ENCODE measurements around the gene MDH1B. TPM values are rescaled to one million over a fixed set of nuclear protein-coding genes. Genes with fewer than 3 reads are reported as not detected.
A peak's percentile ranks its signal among the peaks of the same experiment; 100 is the strongest.

MDH1B gene
- polyA plus RNA-seq, 1 donor from 2014 or later: 11.7 TPM

- H2AFZ ChIP-seq (ENCODE audit: low read depth, low read length): no peak overlapping the region
- H3F3A ChIP-seq (ENCODE audit: insufficient read depth, low read length, poor library complexity, severe bottlenecking): no peaks in the 10 kb centered on the region
- peaks cover 4% of the 10 kb centered on the region for H3K36me3 ChIP-seq (ENCODE audit: insufficient read depth, low read length)
- no peak overlapping the region for H3K4me2 ChIP-seq (ENCODE audit: low read length)
- no peak overlapping the region for H3K9ac ChIP-seq (ENCODE audit: low read length)
- no peaks in the 10 kb centered on the region for H4K20me1 ChIP-seq (ENCODE audit: insufficient read depth)
- H3K27me3 ChIP-seq (ENCODE audit: insufficient read depth, low read depth, low read length): no peaks in the 10 kb centered on the region
- no peak overlapping the region for H3K4me3 ChIP-seq (ENCODE audit: low read length)
- no peaks in the 10 kb centered on the region for H3K9me2 ChIP-seq (ENCODE audit: insufficient read depth, low read length)
- H3K27ac ChIP-seq (ENCODE audit: low read length): no peak overlapping the region
- TF ChIP-seq, protein P1, sequence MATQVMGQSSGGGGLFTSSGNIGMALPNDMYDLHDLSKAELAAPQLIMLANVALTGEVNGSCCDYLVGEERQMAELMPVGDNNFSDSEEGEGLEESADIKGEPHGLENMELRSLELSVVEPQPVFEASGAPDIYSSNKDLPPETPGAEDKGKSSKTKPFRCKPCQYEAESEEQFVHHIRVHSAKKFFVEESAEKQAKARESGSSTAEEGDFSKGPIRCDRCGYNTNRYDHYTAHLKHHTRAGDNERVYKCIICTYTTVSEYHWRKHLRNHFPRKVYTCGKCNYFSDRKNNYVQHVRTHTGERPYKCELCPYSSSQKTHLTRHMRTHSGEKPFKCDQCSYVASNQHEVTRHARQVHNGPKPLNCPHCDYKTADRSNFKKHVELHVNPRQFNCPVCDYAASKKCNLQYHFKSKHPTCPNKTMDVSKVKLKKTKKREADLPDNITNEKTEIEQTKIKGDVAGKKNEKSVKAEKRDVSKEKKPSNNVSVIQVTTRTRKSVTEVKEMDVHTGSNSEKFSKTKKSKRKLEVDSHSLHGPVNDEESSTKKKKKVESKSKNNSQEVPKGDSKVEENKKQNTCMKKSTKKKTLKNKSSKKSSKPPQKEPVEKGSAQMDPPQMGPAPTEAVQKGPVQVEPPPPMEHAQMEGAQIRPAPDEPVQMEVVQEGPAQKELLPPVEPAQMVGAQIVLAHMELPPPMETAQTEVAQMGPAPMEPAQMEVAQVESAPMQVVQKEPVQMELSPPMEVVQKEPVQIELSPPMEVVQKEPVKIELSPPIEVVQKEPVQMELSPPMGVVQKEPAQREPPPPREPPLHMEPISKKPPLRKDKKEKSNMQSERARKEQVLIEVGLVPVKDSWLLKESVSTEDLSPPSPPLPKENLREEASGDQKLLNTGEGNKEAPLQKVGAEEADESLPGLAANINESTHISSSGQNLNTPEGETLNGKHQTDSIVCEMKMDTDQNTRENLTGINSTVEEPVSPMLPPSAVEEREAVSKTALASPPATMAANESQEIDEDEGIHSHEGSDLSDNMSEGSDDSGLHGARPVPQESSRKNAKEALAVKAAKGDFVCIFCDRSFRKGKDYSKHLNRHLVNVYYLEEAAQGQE (IDR thresholded peaks at IDR 0.05; ENCODE audit: borderline replicate concordance): no peak
- TF ChIP-seq TAF1 (IDR thresholded peaks at IDR 0.05; ENCODE audit: low read depth) (no peak), POLR2AphosphoS5 (IDR thresholded peaks at IDR 0.05) (no peak), RAD21 (conservative IDR thresholded peaks at IDR 0.05) (no peak), MXI1 (conservative IDR thresholded peaks at IDR 0.05; ENCODE audit: poor library complexity, severe bottlenecking) (no peak), EZH2 (IDR thresholded peaks at IDR 0.05; ENCODE audit: borderline replicate concordance, insufficient read depth, low read length, poor library complexity, severe bottlenecking) (no peak), SMC3 (conservative IDR thresholded peaks at IDR 0.05; ENCODE audit: poor library complexity) (no peak), EP300 (conservative IDR thresholded peaks at IDR 0.05; ENCODE audit: poor library complexity, severe bottlenecking) (no peak)
- TF ChIP-seq, protein P2, sequence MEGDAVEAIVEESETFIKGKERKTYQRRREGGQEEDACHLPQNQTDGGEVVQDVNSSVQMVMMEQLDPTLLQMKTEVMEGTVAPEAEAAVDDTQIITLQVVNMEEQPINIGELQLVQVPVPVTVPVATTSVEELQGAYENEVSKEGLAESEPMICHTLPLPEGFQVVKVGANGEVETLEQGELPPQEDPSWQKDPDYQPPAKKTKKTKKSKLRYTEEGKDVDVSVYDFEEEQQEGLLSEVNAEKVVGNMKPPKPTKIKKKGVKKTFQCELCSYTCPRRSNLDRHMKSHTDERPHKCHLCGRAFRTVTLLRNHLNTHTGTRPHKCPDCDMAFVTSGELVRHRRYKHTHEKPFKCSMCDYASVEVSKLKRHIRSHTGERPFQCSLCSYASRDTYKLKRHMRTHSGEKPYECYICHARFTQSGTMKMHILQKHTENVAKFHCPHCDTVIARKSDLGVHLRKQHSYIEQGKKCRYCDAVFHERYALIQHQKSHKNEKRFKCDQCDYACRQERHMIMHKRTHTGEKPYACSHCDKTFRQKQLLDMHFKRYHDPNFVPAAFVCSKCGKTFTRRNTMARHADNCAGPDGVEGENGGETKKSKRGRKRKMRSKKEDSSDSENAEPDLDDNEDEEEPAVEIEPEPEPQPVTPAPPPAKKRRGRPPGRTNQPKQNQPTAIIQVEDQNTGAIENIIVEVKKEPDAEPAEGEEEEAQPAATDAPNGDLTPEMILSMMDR (IDR thresholded peaks at IDR 0.05; ENCODE audit: poor library complexity, severe bottlenecking): no peak
- H3K79me2 ChIP-seq (replicated peaks; ENCODE audit: insufficient read depth, low read length): peaks cover 12% of the 10 kb centered on the region
- no peaks in the 10 kb centered on the region for H3K9me3 ChIP-seq (ENCODE audit: low read length)
These were observed 9.7 kb upstream of the MDH1B start for GRCh38 chr2:206774871-206775270.

GRCh38 chr2:206766057-206766930, 1.2 kb upstream of the MDH1B start:
- H2AFZ ChIP-seq (ENCODE audit: low read depth, low read length): peak overlapping the region; percentile 89

More at GRCh38 chr2:206766057-206766930, 1.2 kb upstream of the MDH1B start:
- Histone ChIP-seq H3K27me3 (ENCODE audit: insufficient read depth, low read depth, low read length) (no peaks in the 10 kb centered on the region), H3K27ac (ENCODE audit: low read length) (peak overlapping the region; percentile 86), H3K9ac (ENCODE audit: low read length) (peak overlapping the region; percentile 79), H3F3A (ENCODE audit: insufficient read depth, low read length, poor library complexity, severe bottlenecking) (no peaks in the 10 kb centered on the region), H3K36me3 (ENCODE audit: insufficient read depth, low read length) (peaks cover 6% of the 10 kb centered on the region), H4K20me1 (ENCODE audit: insufficient read depth) (no peaks in the 10 kb centered on the region), H3K79me2 (replicated peaks; ENCODE audit: insufficient read depth, low read length) (peaks cover 25% of the 10 kb centered on the region), H3K9me2 (ENCODE audit: insufficient read depth, low read length) (no peaks in the 10 kb centered on the region), H3K4me3 (ENCODE audit: low read length) (peak overlapping the region; percentile 92), H3K4me2 (ENCODE audit: low read length) (peak overlapping the region; percentile 74), H3K9me3 (ENCODE audit: low read length) (no peaks in the 10 kb centered on the region)
- TF ChIP-seq, protein P2 (IDR thresholded peaks at IDR 0.05; ENCODE audit: poor library complexity, severe bottlenecking): no peak
- TF ChIP-seq RAD21 (conservative IDR thresholded peaks at IDR 0.05): no peak
- TF ChIP-seq SMC3 (conservative IDR thresholded peaks at IDR 0.05; ENCODE audit: poor library complexity): no peak
- TF ChIP-seq POLR2AphosphoS5 (IDR thresholded peaks at IDR 0.05): no peak
- TF ChIP-seq, protein P1 (IDR thresholded peaks at IDR 0.05; ENCODE audit: borderline replicate concordance): no peak
- no peak for TF ChIP-seq EP300 (conservative IDR thresholded peaks at IDR 0.05; ENCODE audit: poor library complexity, severe bottlenecking)
- TF ChIP-seq MXI1 (conservative IDR thresholded peaks at IDR 0.05; ENCODE audit: poor library complexity, severe bottlenecking): no peak
- no peak for TF ChIP-seq TAF1 (IDR thresholded peaks at IDR 0.05; ENCODE audit: low read depth)
- no peak for TF ChIP-seq EZH2 (IDR thresholded peaks at IDR 0.05; ENCODE audit: borderline replicate concordance, insufficient read depth, low read length, poor library complexity, severe bottlenecking)
